ENCODE measurements around the gene ATP8A1.

ATP8A1 gene

GRCh38 chr4:42484630-42485029 is 172.3 kb downstream of the ATP8A1 start:
- Histone ChIP-seq H3K27me3 (replicated peaks; ENCODE audit: control insufficient read depth, insufficient read depth, low read length) (no peaks in the 10 kb centered on the region), H3K36me3 (ENCODE audit: control insufficient read depth, insufficient read depth, low read length) (peaks cover 3% of the 10 kb centered on the region; the same call in 1 of the 2 replicates), H3K4me3 (replicated peaks; ENCODE audit: low read depth, low read length) (no peak overlapping the region)
- no peak for DNase-seq (ENCODE audit: extremely low read depth, insufficient read length)
- no peak for TF ChIP-seq CTCF (IDR thresholded peaks at IDR 0.05; ENCODE audit: insufficient read depth, low read length, poor library complexity, severe bottlenecking)

- DNase-seq (ENCODE audit: extremely low read depth, insufficient read length) = no peak
- Histone ChIP-seq H3K4me3 (replicated peaks; ENCODE audit: low read depth, low read length) (no peak overlapping the region), H3K27me3 (replicated peaks; ENCODE audit: control insufficient read depth, insufficient read depth, low read length) (no peaks in the 10 kb centered on the region), H3K36me3 (ENCODE audit: control insufficient read depth, insufficient read depth, low read length) (peaks cover 4% of the 10 kb centered on the region)
- no peak for TF ChIP-seq CTCF (IDR thresholded peaks at IDR 0.05; ENCODE audit: insufficient read depth, low read length, poor library complexity, severe bottlenecking)
Observed at GRCh38 chr4:42483426-42484379, 173.2 kb downstream of the ATP8A1 start.

GRCh38 chr4:42482516-42483327 is 174.2 kb downstream of the ATP8A1 start:
- no peak for TF ChIP-seq CTCF (IDR thresholded peaks at IDR 0.05; ENCODE audit: insufficient read depth, low read length, poor library complexity, severe bottlenecking)
- no peak for DNase-seq (ENCODE audit: extremely low read depth, insufficient read length)
- Histone ChIP-seq H3K27me3 (replicated peaks; ENCODE audit: control insufficient read depth, insufficient read depth, low read length) (no peaks in the 10 kb centered on the region), H3K36me3 (ENCODE audit: control insufficient read depth, insufficient read depth, low read length) (peaks cover 4% of the 10 kb centered on the region), H3K4me3 (replicated peaks; ENCODE audit: low read depth, low read length) (no peak overlapping the region)

GRCh38 chr4:42480717-42481116 is 176.2 kb downstream of the ATP8A1 start:
- H3K36me3 ChIP-seq (ENCODE audit: control insufficient read depth, insufficient read depth, low read length) = peaks cover 4% of the 10 kb centered on the region
- TF ChIP-seq CTCF (IDR thresholded peaks at IDR 0.05; ENCODE audit: insufficient read depth, low read length, poor library complexity, severe bottlenecking) = no peak
- DNase-seq (ENCODE audit: extremely low read depth, insufficient read length) = no peak

GRCh38 chr4:42480281-42480680 is 176.6 kb downstream of the ATP8A1 start:
- Histone ChIP-seq H3K27me3 (replicated peaks; ENCODE audit: control insufficient read depth, insufficient read depth, low read length) (no peaks in the 10 kb centered on the region), H3K4me3 (replicated peaks; ENCODE audit: low read depth, low read length) (no peak overlapping the region), H3K36me3 (ENCODE audit: control insufficient read depth, insufficient read depth, low read length) (peaks cover 4% of the 10 kb centered on the region)
- no peak for TF ChIP-seq CTCF (IDR thresholded peaks at IDR 0.05; ENCODE audit: insufficient read depth, low read length, poor library complexity, severe bottlenecking)
- DNase-seq (ENCODE audit: extremely low read depth, insufficient read length) = no peak

More at GRCh38 chr4:42480717-42481116, 176.2 kb downstream of the ATP8A1 start:
- Histone ChIP-seq H3K27me3 (replicated peaks; ENCODE audit: control insufficient read depth, insufficient read depth, low read length) (no peaks in the 10 kb centered on the region), H3K4me3 (replicated peaks; ENCODE audit: low read depth, low read length) (no peak overlapping the region)

All from GM06990 (cell line).